HUDEP-2 (cell line): ENCODE data around the gene RERE.

Experiments used
- DNase-seq, 76 experiments: peaks; one replicate each; lab custom pipeline; 2025; ENCODE audit not compliant: unreplicated experiment in 76 of 76; lab: John Stamatoyannopoulos, UW

RERE gene

GRCh38 chr1:8422510-8423268 is 394.8 kb downstream of the RERE start:
- peak in 5 of 76 experiments; percentile 4 to 29 (median 11) for DNase-seq

GRCh38 chr1:8421721-8422120 is 395.7 kb downstream of the RERE start:
- no peak for DNase-seq

- no peak for DNase-seq
These were observed 397.1 kb downstream of the RERE start for GRCh38 chr1:8420318-8420717.

- no peak for DNase-seq
These were observed 397.6 kb downstream of the RERE start for GRCh38 chr1:8419861-8420260.

- DNase-seq, result no peak
These were observed 398.3 kb downstream of the RERE start for GRCh38 chr1:8419172-8419571.

GRCh38 chr1:8418301-8418700 is 399.1 kb downstream of the RERE start:
- DNase-seq, result no peak

- no peak for DNase-seq
These were observed 399.8 kb downstream of the RERE start for GRCh38 chr1:8417625-8418024.

GRCh38 chr1:8416881-8417280 is 400.6 kb downstream of the RERE start:
- DNase-seq, result no peak

GRCh38 chr1:8415526-8416278 is 401.7 kb downstream of the RERE start:
- no peak for DNase-seq

GRCh38 chr1:8412183-8412831 is 405.1 kb downstream of the RERE start:
- DNase-seq, result peak in 5 of 76 experiments; percentile 4 to 16 (median 8)

- no peak for DNase-seq
These were observed 405.6 kb downstream of the RERE start for GRCh38 chr1:8411803-8412182.

GRCh38 chr1:8410791-8411190 is 406.6 kb downstream of the RERE start:
- DNase-seq, result no peak

GRCh38 chr1:8409606-8410005 is 407.8 kb downstream of the RERE start:
- peak in 2 of 76 experiments; percentile 21 to 40 for DNase-seq

GRCh38 chr1:8409106-8409505 is 408.3 kb downstream of the RERE start:
- DNase-seq, result peak in 15 of 76 experiments; percentile 3 to 62 (median 40)

- DNase-seq, result no peak
These were observed 409.1 kb downstream of the RERE start for GRCh38 chr1:8408151-8408839.

- no peak for DNase-seq
These were observed 409.8 kb downstream of the RERE start for GRCh38 chr1:8407652-8408051.

- DNase-seq, result no peak
These were observed 410.5 kb downstream of the RERE start for GRCh38 chr1:8406960-8407359.

- DNase-seq, result no peak
These were observed 411.4 kb downstream of the RERE start for GRCh38 chr1:8406011-8406410.

GRCh38 chr1:8404460-8405370 is 412.7 kb downstream of the RERE start:
- no peak for DNase-seq

GRCh38 chr1:8402109-8402710 is 415.2 kb downstream of the RERE start:
- DNase-seq, result no peak
